Erythroblast (primary cell): ENCODE results near the gene GNB1L.
"Not testable (repeated sequence)": the region's sequence is repeated elsewhere in the genome, so short reads cannot be mapped to it uniquely, and the experiment has no call there.

ENCODE experiments used
- DNase-seq, 2 experiments: peaks; one replicate each; lab custom pipeline; 2025; lab: John Stamatoyannopoulos, UW
- GATA1 ChIP-seq: IDR thresholded peaks from 2 replicates; pipeline ENCODE4 v1.6.1; 2011; ENCODE audit warnings: low read depth, mild to moderate bottlenecking, control low read depth, low read length, moderate library complexity
- POLR2A ChIP-seq: IDR thresholded peaks from 2 replicates; pipeline ENCODE4 v1.6.1; 2011; ENCODE audit warnings: mild to moderate bottlenecking, low read length

Gene GNB1L

DNA sequence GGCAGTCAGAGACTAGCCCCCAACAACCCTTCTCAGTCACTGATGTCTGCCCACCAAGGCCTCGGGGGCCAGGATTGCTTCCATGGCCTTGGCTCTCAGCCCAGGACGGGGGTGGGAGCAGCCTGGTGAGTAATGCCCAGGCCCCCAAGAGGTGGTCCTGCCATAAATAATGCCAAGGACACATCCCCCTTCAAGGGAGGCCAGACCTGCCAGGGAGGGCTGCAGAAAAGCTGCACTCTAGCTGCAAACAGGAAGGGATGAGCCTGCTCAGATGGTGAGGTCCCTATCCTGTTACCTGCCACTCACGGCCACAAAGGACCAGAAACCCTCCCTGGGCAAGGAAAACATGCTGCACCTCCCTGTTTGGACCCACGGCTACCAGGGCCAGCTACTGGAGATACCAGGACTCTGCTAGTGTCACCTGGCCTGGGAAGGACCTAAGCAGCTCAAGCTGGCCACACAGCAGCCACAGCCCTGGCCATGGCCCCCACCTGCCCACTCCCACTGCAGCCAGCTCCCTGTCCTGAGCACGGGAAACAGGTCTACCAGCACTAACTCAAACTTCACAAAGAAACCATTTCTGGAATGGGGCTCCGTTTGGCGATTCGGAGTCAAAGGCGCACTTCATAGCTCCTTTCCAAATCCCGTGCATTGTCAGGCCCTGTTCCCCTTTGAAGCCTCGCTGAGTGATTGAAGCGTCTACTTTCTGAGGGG, 12.1 kb downstream of the GNB1L start:
- TF ChIP-seq POLR2A (no peak), GATA1 (no peak)
- DNase-seq, result no peak

DNA sequence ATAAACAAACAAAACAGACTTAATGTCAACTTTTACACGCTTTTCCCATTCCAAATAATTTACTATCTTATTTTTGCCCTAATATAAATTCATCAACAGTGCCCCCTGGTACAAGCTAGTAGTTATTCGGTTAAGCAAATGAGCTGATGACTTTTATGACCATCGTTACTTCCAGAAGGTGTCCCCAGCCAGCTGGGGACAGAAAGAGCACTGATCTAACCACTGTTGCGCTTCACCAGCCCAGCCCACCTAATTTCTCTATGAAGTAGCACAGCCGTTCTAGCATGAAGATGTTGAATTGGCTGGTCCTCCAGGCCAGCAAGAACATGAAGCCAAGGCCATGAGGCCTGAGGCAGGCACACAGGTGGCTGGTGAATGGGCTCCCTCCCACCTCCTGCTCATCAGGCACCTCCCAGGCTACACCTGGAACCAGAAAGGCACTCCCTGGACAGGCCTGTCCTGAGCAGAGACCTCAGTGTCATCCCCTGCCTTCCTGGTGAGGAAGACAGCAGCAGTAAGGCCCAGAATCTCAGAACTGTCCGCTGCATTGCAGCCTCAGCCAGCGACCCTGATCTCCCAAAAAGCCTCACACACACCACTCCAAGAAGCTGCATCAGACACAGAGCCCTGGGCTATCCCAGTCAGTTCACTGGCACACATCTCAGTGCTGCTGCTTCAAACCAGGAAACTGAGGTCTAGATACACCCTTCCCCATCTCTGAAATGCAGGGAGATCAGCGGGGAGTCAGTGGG, 12.9 kb downstream of the GNB1L start:
- TF ChIP-seq GATA1 (no peak), POLR2A (no peak)
- no peak for DNase-seq

DNA sequence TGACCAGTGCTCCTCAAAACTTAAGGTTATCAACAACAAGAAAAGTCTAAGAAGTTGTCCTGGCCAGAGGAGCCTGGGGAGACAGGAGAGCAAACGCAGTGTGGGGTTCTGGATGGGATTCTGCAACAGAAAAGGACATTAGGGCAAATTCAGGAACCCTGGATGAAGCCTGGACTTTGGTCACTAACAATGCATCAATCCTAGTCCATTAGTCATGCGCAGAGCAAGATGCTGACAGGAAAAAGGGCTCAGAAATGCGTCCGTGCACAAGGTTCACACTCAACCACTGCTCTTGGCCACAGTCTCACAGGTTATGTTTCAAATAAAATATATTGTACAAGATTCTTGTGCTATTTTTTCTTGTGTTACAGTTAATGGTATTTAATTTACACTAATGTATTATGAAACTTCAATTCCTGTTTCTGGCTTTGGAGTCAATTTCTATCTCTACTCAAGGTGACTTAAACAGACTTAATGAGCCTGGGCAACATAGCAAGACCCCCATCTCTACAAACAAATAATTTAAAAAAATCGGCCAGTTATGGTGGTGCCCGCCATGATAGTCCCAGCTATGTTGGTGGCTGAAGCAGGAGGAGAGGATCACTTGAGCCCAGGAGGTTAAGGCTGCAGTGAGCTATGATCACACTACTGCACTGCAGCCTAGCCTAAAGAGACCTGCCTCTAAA, 13.6 kb downstream of the GNB1L start:
- no peak for DNase-seq
- TF ChIP-seq POLR2A (no peak), GATA1 (no peak)

DNA sequence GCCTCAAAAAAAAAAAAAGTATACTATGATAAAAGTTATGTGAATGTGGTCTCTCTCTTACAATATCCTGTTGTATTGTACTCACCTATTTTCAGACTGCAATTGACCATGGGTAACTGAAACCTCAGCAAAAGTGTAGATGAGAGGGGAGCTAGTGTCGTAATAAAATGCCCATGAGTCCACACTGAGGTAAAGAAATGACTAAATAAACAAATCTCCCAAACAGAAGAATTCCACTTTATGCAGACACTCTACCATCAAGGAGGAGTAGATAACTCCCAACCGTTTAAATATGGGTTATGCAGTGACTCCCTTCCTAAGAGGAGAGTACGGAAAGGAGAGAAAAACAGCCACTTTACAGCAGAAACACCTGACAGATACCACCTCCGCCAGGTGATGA, 14.6 kb downstream of the GNB1L start:
- TF ChIP-seq GATA1 (no peak), POLR2A (no peak)
- DNase-seq, result no peak

DNA sequence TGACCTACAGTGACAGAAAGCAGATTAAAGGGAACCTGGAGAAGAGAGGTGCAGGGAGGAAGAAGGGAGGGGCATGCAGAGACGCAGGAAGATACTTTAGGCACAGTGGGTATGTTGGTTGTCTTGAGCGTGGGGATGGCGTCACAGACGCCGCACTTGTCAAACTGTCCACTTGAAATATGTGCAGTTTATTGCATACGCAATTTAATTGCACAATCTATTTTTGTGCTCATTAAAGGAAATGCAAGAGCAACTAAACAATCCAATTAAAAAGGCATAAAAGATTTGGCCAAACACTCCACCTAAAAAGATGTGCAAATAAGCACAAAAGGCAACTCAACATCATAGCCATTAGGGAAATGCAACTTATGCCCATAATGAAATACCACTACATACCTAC, 16.8 kb downstream of the GNB1L start:
- DNase-seq, result no peak
- TF ChIP-seq POLR2A (no peak), GATA1 (no peak)

DNA sequence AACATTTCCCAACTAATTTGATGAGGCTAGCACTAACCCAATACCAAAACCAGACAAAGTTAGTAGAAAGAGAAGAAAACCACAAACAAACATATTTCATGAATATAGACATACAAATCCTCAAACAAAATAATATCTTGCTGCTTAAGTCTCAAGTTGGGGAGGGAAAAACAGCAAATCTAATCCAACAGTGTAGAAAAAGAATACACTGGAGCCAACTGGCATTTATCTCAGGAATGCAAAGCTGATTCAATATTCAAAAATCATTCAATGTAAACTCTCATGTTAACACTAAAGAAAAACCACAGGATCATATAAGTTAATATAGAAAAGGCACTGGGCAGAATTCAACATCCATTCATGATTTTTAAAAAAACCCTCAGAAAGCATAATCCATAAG, 18.2 kb downstream of the GNB1L start:
- no peak for TF ChIP-seq POLR2A
- no peak for DNase-seq

DNA sequence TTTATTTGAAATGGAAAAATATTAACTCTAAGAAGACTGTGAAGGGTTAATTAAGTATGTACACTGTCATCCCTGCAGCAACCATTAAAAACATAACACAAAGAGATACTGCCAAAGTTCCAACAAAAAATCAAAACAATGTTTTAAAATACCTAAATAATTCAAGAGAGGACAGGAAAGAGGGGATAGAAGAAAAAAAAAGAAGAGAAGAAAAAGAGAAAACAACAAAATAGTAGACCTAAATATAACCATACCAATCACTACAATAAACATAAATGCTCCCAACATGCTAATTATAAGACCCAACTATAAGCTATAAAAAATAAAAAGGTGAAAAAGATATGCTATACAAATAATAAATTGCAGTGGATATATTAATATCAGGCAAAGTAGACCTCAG, 20.1 kb downstream of the GNB1L start:
- TF ChIP-seq POLR2A, result no peak
- no peak for TF ChIP-seq GATA1

DNA sequence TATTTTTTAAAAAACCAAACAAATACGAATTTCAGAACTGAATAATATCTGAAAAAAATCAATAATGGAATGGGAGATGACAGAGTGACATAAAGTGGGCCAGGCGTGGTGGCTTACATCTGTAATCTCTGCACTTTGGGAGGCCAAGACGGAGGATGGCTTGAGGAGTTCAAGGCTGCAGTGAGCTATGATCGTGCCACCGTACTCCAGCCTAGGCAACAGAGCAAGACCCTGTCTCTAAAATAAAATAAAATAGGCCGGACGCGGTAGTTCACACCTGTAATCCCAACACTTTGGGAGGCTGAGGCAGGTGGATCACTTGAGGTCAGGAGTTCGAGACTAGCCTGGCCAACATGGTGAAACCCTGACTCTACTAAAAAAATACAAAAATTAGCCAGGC, 21.3 kb downstream of the GNB1L start:
- DNase-seq, result not testable (repeated sequence)

More for the DNA sequence above, 20.1 kb downstream of the GNB1L start:
- DNase-seq, result no peak

DNA sequence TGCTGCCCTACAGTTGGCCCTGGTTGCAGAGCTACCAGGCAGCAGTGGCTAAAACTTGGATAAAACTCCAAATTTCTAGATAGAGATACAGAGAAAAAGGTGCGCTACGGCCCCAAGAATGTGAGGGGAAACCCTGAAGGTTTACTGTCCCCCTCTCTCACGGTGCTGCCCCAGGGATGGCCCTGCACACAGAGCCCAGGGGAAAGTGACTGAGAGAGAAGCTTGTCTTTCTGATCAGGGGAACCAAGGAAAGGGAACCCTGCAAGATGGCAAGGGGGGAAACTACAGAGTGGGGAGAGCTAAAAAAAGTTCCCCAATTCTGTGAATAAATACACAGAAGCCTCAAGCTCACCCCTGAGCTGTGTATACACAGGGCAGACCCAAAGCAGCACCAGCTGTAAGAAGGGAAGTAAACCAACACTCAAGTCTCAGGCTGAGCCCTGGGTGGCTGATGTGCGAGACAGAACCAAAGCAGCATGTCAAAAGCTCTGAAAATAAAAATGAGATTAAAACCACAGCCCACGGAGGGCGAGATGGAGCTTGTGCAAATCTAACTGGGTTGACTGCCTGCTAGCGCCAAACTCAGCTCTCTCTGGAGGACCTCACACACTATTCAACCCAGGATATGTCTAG, 22.1 kb downstream of the GNB1L start:
- no peak for TF ChIP-seq GATA1
- TF ChIP-seq POLR2A, result no peak
- no peak for DNase-seq

DNA sequence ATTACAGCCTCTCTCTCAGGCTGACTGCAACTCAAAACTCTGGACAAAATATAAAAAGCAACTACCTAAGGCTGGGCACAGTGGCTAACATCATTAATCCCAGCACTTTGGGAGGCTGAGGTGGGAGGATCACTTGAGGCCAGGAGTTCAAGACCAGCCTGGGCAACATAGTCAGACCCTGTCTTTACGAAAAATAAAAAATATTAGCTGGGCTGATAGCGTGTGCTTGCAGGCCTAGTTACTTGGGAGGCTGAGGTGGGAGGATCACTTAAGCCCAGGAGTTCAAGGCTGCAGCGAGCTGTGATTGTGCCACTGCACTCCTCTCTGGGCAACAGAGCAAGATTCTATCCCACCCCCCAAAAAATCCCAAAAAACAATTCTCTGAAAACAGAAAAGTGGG, 22.7 kb downstream of the GNB1L start:
- not testable (repeated sequence) for DNase-seq

DNA sequence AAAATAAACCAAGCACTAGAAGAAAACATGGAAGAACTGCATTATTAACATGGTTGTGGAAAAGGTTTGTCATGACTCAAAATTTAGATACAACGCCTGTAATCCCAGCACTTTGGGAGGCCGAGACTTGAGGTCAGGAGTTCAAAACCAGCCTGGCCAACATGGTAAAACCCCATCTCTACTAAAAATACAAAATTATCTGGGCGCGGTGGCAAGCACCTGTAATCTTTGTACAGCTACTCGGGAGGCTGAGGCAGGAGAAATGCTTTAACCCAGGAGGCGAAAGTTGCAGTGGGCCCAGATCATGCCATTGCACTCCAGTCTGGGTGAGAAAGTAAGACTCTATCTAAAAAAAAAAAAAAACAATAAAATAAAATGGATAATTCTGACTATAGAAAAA, 23.7 kb downstream of the GNB1L start:
- DNase-seq, result no peak
- TF ChIP-seq GATA1 (no peak), POLR2A (no peak)

DNA sequence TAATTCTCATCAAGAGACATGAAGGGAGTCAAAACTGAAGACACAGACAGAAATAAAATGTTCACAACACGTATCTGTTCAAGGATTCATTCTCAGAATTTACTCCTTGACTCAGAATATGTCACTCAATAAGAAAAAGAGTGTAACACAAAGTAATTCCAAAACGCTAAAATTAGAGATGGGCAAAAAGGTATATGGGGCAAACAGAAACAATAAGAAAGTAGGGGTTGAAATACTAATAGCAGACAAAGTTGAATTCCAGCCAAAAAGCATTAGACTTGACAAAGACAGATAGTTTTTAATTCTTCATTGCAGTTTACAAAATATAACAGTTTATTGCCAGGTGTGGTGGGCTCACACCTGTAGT, 26.7 kb downstream of the GNB1L start:
- DNase-seq, result no peak
- TF ChIP-seq GATA1 (no peak), POLR2A (no peak)

DNA sequence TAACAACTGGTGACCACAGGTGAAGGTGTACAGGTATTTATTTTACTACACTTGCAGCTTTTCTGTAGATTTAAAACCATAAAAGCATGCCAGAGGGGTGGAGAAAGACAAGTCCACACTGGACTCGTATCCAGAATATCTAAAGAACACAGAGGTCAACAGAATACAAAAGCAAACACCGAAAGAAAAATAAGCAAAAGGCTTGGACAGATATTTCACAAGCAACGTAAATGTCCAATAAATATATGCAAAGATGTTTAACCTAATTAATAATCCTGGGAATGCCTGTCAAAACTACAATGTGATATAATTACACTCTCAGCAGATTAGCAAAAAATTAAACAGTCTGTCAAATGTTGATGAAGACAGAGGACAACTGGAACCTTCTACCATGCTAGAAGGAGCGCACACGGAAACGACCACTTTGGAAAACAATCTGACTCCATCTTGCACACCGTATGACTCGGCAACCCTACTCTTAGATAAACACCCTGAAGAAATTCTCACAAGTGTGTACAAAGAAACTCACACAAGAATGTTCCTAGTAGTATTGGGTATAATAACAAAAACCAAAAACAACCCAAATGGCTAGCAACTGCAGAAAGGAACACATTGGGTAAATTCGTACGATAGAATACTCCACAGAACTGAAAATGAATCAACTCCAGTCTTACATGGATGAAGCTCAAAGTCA, 27.2 kb downstream of the GNB1L start:
- TF ChIP-seq GATA1 (no peak), POLR2A (no peak)
- no peak for DNase-seq

DNA sequence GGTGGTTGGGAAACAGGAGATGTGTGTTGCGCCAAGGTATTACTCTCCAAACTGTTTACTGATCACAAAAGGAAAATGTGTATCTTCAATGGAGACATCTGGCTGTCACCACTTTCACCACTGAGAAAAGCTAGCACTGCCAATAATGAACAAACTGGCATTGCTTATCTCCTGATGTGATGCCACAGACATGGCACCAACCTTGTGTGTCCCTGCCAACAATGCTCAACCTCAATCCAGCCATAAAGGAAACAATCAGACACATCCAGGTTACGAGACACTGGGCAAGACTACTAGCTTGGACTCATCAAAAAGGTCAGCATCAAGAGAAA, 28.1 kb downstream of the GNB1L start:
- DNase-seq, result no peak
- TF ChIP-seq POLR2A (no peak), GATA1 (no peak)
